HepG2 (cell line): ENCODE measurements around the gene PLIN1.
"Not testable (repeated sequence)": the region's sequence is repeated elsewhere in the genome, so short reads cannot be mapped to it uniquely, and the experiment has no call there.

Experiments
- ARNTL ChIP-seq: sonication (generic); formaldehyde crosslinking; IDR thresholded peaks from 2 replicates; pipeline ENCODE4 v1.4.0; 2020; ENCODE audit warnings: mild to moderate bottlenecking, missing genetic modification reagents
- CTCF ChIP-seq: sonication (generic); formaldehyde crosslinking; IDR thresholded peaks from 2 replicates; pipeline ENCODE4 v1.5.0; 2020; ENCODE audit warnings: mild to moderate bottlenecking, missing genetic modification reagents, moderate library complexity
- FOXO1 ChIP-seq: sonication (generic); formaldehyde crosslinking; IDR thresholded peaks from 2 replicates; pipeline ENCODE4 v1.4.0; 2020; ENCODE audit warnings: missing genetic modification reagents
- GATA4 ChIP-seq: sonication (generic); IDR thresholded peaks from 2 replicates; pipeline ENCODE4 v1.6.1; 2016; ENCODE audit warnings: antibody characterized with exemption, low read depth, borderline replicate concordance
- HDAC2 ChIP-seq: sonication (generic); formaldehyde crosslinking; IDR thresholded peaks from 2 replicates; pipeline ENCODE4 v1.4.0; 2020; ENCODE audit warnings: missing genetic modification reagents
- MAZ ChIP-seq, 2 experiments: sonication (generic) in 1 of 2; formaldehyde crosslinking in 1 of 2; IDR thresholded peaks; 2 replicates each; pipeline versions ENCODE4 v1.5.0 to v1.6.1; 2012 to 2020; ENCODE audit warnings: low read depth in 2 of 2, mild to moderate bottlenecking in 2 of 2, borderline replicate concordance in 1 of 2, improper control_type of control experiment in 1 of 2, low read length in 1 of 2, missing genetic modification reagents in 1 of 2, moderate library complexity in 1 of 2
- MED8 ChIP-seq: sonication (generic); formaldehyde crosslinking; IDR thresholded peaks from 2 replicates; pipeline ENCODE4 v1.8.1; 2023; ENCODE audit warnings: mild to moderate bottlenecking, missing genetic modification reagents; ENCODE audit not compliant: insufficient replicate concordance
- POLR2A ChIP-seq, 2 experiments: IDR thresholded peaks; 2 replicates each; pipeline ENCODE4 v1.6.1; 2011; ENCODE audit warnings: low read depth in 2 of 2, low read length in 2 of 2, mild to moderate bottlenecking in 1 of 2, moderate library complexity in 1 of 2; ENCODE audit not compliant: insufficient read depth in 1 of 2
- RFX5 ChIP-seq: IDR thresholded peaks from 2 replicates; pipeline ENCODE4 v1.6.1; 2011; ENCODE audit warnings: low read depth, low read length, improper control_type of control experiment
- TAF1 ChIP-seq: sonication (generic); formaldehyde crosslinking; IDR thresholded peaks from 2 replicates; pipeline ENCODE4 v1.4.0; 2020; ENCODE audit warnings: missing genetic modification reagents
- ZBTB7A ChIP-seq: sonication (generic); formaldehyde crosslinking; IDR thresholded peaks from 2 replicates; pipeline ENCODE4 v1.8.0; 2022; ENCODE audit warnings: mild to moderate bottlenecking, missing genetic modification reagents
- ZNF557 ChIP-seq: sonication (generic); formaldehyde crosslinking; IDR thresholded peaks from 2 replicates; pipeline ENCODE4 v1.4.0; 2020; ENCODE audit warnings: missing genetic modification reagents

- not testable (repeated sequence) for TF ChIP-seq ZBTB7A (CRISPR knock-in tag); GATA4; RFX5; ZNF557; CTCF (CRISPR knock-in tag); ARNTL (CRISPR knock-in tag); FOXO1; TAF1; HDAC2 (CRISPR knock-in tag); MAZ (IDR thresholded peaks at IDR 0.05; ENCODE audit: borderline replicate concordance, low read depth, low read length); MAZ (CRISPR knock-in tag; IDR thresholded peaks at IDR 0.05; ENCODE audit: low read depth); POLR2A (IDR thresholded peaks at IDR 0.05; ENCODE audit: insufficient read depth in 1 of 2, low read depth in 2 of 2, low read length in 2 of 2); MED8 (CRISPR knock-in tag)
These were observed 10.7 kb upstream of the PLIN1 start for GRCh38 chr15:89689930-89690275.
